ENCODE results near the gene C4BPA. TPM values are rescaled to one million over a fixed set of nuclear protein-coding genes. Genes with fewer than 3 reads are reported as not detected.
A peak's percentile ranks its signal among the peaks of the same experiment; 100 is the strongest.

Gene C4BPA
- total and polyA plus RNA-seq, 10 of the 15 experiments (the other 5 are each of a cell fraction or from before 2014, with no cell fraction given): 0.31 TPM; not detected in 9

- no peak for TF ChIP-seq CUX1 (IDR thresholded peaks at IDR 0.05; ENCODE audit: insufficient replicate concordance, low read depth, low read length)
- no peak for TF ChIP-seq SIN3A (IDR thresholded peaks at IDR 0.05; ENCODE audit: low read depth, low read length)
- TF ChIP-seq, protein P1, sequence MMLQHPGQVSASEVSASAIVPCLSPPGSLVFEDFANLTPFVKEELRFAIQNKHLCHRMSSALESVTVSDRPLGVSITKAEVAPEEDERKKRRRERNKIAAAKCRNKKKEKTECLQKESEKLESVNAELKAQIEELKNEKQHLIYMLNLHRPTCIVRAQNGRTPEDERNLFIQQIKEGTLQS (IDR thresholded peaks at IDR 0.05; ENCODE audit: borderline replicate concordance, extremely low read depth, low read depth, low read length): no peak
- TF ChIP-seq, protein P2, sequence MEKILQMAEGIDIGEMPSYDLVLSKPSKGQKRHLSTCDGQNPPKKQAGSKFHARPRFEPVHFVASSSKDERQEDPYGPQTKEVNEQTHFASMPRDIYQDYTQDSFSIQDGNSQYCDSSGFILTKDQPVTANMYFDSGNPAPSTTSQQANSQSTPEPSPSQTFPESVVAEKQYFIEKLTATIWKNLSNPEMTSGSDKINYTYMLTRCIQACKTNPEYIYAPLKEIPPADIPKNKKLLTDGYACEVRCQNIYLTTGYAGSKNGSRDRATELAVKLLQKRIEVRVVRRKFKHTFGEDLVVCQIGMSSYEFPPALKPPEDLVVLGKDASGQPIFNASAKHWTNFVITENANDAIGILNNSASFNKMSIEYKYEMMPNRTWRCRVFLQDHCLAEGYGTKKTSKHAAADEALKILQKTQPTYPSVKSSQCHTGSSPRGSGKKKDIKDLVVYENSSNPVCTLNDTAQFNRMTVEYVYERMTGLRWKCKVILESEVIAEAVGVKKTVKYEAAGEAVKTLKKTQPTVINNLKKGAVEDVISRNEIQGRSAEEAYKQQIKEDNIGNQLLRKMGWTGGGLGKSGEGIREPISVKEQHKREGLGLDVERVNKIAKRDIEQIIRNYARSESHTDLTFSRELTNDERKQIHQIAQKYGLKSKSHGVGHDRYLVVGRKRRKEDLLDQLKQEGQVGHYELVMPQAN (conservative IDR thresholded peaks at IDR 0.05): no peak
- no peak for TF ChIP-seq MXI1 (IDR thresholded peaks at IDR 0.05; ENCODE audit: low read depth, low read length)
- TF ChIP-seq FOS (IDR thresholded peaks at IDR 0.05; ENCODE audit: borderline replicate concordance, extremely low read depth, insufficient read length): no peak
- no peak for TF ChIP-seq TCF3 (IDR thresholded peaks at IDR 0.05; ENCODE audit: borderline replicate concordance, insufficient read depth, low read depth, low read length)
- TF ChIP-seq, protein P3, sequence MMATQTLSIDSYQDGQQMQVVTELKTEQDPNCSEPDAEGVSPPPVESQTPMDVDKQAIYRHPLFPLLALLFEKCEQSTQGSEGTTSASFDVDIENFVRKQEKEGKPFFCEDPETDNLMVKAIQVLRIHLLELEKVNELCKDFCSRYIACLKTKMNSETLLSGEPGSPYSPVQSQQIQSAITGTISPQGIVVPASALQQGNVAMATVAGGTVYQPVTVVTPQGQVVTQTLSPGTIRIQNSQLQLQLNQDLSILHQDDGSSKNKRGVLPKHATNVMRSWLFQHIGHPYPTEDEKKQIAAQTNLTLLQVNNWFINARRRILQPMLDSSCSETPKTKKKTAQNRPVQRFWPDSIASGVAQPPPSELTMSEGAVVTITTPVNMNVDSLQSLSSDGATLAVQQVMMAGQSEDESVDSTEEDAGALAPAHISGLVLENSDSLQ (IDR thresholded peaks at IDR 0.05): no peak
- peak; percentile 87 for TF ChIP-seq SPI1 (IDR thresholded peaks at IDR 0.05; ENCODE audit: borderline replicate concordance, insufficient read depth, low read depth, low read length)
- TF ChIP-seq ZNF622 (IDR thresholded peaks at IDR 0.05): no peak
- TF ChIP-seq KLF5 (IDR thresholded peaks at IDR 0.05; ENCODE audit: partially characterized antibody): no peak
- TF ChIP-seq NBN (IDR thresholded peaks at IDR 0.05): 0 out of 2 replicates have a peak, but pooled peaks have one; percentile 15
- no peak for TF ChIP-seq ZSCAN29 (IDR thresholded peaks at IDR 0.05)
- no peak for TF ChIP-seq RBBP5 (conservative IDR thresholded peaks at IDR 0.05)
- 0 out of 2 replicates have a peak, but pooled peaks have one; percentile 24 for TF ChIP-seq IKZF1 (conservative IDR thresholded peaks at IDR 0.05)
- TF ChIP-seq SIX5 (IDR thresholded peaks at IDR 0.05; ENCODE audit: low read depth, low read length, severe bottlenecking): no peak
- TF ChIP-seq NFYB (IDR thresholded peaks at IDR 0.05; ENCODE audit: insufficient read depth, low read depth, low read length): no peak
- TF ChIP-seq EZH2 (IDR thresholded peaks at IDR 0.05; ENCODE audit: borderline replicate concordance, control insufficient read depth, low read depth, low read length): no peak
- no peak for TF ChIP-seq TAF1 (IDR thresholded peaks at IDR 0.05; ENCODE audit: borderline replicate concordance, low read depth, low read length)
- TF ChIP-seq ZNF24 (IDR thresholded peaks at IDR 0.05): no peak
Observed at GRCh38 chr1:207069858-207070506, 34.1 kb upstream of the C4BPA start (continued).
